ENCODE measurements around the gene STK32A.

The STK32A gene

DNA sequence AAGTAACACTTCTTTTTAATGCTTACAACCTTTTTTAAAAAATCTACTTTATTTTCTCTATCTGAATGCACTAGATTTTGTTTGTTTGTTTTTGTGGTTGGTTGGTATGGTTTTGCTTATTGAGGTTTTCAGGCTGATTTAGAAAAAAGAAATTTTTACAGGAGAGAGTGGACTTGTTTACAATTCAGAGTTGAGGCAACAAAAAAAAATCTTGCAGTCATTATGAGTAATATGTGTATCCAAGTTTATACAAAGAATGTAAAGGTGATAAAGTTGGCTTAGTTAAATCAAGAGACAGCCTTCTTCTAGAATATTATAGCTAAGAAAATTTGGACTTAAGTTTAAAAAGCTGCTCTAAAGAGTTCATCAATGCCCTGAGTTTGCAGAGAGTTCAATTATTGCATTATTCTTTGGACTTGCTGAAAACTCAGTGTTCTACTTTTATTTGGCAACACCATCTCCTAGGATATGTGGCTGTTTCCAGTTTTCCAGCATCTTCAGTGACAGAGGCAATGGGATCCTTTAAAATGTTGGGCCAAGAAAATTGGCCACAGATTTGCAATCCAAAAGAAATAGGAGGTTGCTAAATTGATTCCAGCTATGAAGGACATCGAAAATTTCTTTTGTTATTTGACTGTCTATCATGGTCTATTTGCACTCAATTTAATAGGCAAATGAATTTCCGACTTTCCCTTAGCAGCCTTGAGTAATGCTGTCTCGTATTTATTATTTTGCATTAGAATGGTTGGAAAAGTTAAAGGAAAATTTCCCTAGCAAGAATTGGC lies 10.7 kb downstream of the STK32A start:
- no peaks in the 10 kb centered on the region for H3K4me1 ChIP-seq (ENCODE audit: insufficient read depth, low read length, poor library complexity, severe bottlenecking)
- H3K9me3 ChIP-seq (ENCODE audit: insufficient read depth, low read depth, low read length) = no peaks in the 10 kb centered on the region
- H4K20me1 ChIP-seq (ENCODE audit: insufficient read depth, low read length, poor library complexity, severe bottlenecking) = no peaks in the 10 kb centered on the region
- no peaks in the 10 kb centered on the region for H3K9me2 ChIP-seq (replicated peaks; ENCODE audit: low read depth, low read length)
- H3F3A ChIP-seq (ENCODE audit: low read depth) = no peaks in the 10 kb centered on the region
- no peak overlapping the region for H2AFZ ChIP-seq (ENCODE audit: low read length)
- TF ChIP-seq EZH2phosphoT487 (IDR thresholded peaks at IDR 0.05; ENCODE audit: borderline replicate concordance) = no peak
- no peak for TF ChIP-seq CTCF (conservative IDR thresholded peaks at IDR 0.05; ENCODE audit: low read length)
- H3K4me2 ChIP-seq (ENCODE audit: low read depth, low read length, poor library complexity, severe bottlenecking) = no peak overlapping the region
- no peaks in the 10 kb centered on the region for H3K27me3 ChIP-seq (ENCODE audit: insufficient read depth, low read length, poor library complexity, severe bottlenecking)
- H3K36me3 ChIP-seq (ENCODE audit: insufficient read depth, low read length) = no peaks in the 10 kb centered on the region
- no peak overlapping the region for H3K9ac ChIP-seq (ENCODE audit: low read depth, low read length, poor library complexity, severe bottlenecking)
- H3K4me3 ChIP-seq (ENCODE audit: low read length, poor library complexity, severe bottlenecking) = no peak overlapping the region
- H3K79me2 ChIP-seq (ENCODE audit: insufficient read depth, low read length) = no peaks in the 10 kb centered on the region

- H3K4me3 ChIP-seq (ENCODE audit: low read length, poor library complexity, severe bottlenecking) = no peak overlapping the region
- no peak overlapping the region for H3K4me2 ChIP-seq (ENCODE audit: low read depth, low read length, poor library complexity, severe bottlenecking)
- no peak overlapping the region for H2AFZ ChIP-seq (ENCODE audit: low read length)
- no peak for TF ChIP-seq CTCF (conservative IDR thresholded peaks at IDR 0.05; ENCODE audit: low read length)
- no peak for TF ChIP-seq EZH2phosphoT487 (IDR thresholded peaks at IDR 0.05; ENCODE audit: borderline replicate concordance)
- no peaks in the 10 kb centered on the region for H4K20me1 ChIP-seq (ENCODE audit: insufficient read depth, low read length, poor library complexity, severe bottlenecking)
- no peaks in the 10 kb centered on the region for H3K27me3 ChIP-seq (ENCODE audit: insufficient read depth, low read length, poor library complexity, severe bottlenecking)
- H3K9ac ChIP-seq (ENCODE audit: low read depth, low read length, poor library complexity, severe bottlenecking) = no peak overlapping the region
- H3F3A ChIP-seq (ENCODE audit: low read depth) = no peaks in the 10 kb centered on the region
- no peaks in the 10 kb centered on the region for H3K4me1 ChIP-seq (ENCODE audit: insufficient read depth, low read length, poor library complexity, severe bottlenecking)
- no peaks in the 10 kb centered on the region for H3K36me3 ChIP-seq (ENCODE audit: insufficient read depth, low read length)
- H3K9me2 ChIP-seq (replicated peaks; ENCODE audit: low read depth, low read length) = no peaks in the 10 kb centered on the region
- no peaks in the 10 kb centered on the region for H3K79me2 ChIP-seq (ENCODE audit: insufficient read depth, low read length)
- H3K9me3 ChIP-seq (ENCODE audit: insufficient read depth, low read depth, low read length) = no peaks in the 10 kb centered on the region
These were observed 13.7 kb downstream of the STK32A start for GRCh38 chr5:147248561-147248960.

GRCh38 chr5:147259837-147260236 lies 25.0 kb downstream of the STK32A start:
- Histone ChIP-seq H3K79me2 (ENCODE audit: insufficient read depth, low read length) (no peaks in the 10 kb centered on the region), H2AFZ (ENCODE audit: low read length) (no peak overlapping the region), H3K9me2 (replicated peaks; ENCODE audit: low read depth, low read length) (no peaks in the 10 kb centered on the region), H3K9me3 (ENCODE audit: insufficient read depth, low read depth, low read length) (no peaks in the 10 kb centered on the region), H3K4me1 (ENCODE audit: insufficient read depth, low read length, poor library complexity, severe bottlenecking) (no peaks in the 10 kb centered on the region), H3K9ac (ENCODE audit: low read depth, low read length, poor library complexity, severe bottlenecking) (no peak overlapping the region), H3K4me3 (ENCODE audit: low read length, poor library complexity, severe bottlenecking) (no peak overlapping the region), H3F3A (ENCODE audit: low read depth) (no peaks in the 10 kb centered on the region), H4K20me1 (ENCODE audit: insufficient read depth, low read length, poor library complexity, severe bottlenecking) (no peaks in the 10 kb centered on the region), H3K36me3 (ENCODE audit: insufficient read depth, low read length) (no peaks in the 10 kb centered on the region), H3K4me2 (ENCODE audit: low read depth, low read length, poor library complexity, severe bottlenecking) (no peak overlapping the region), H3K27me3 (ENCODE audit: insufficient read depth, low read length, poor library complexity, severe bottlenecking) (no peaks in the 10 kb centered on the region)
- TF ChIP-seq CTCF (conservative IDR thresholded peaks at IDR 0.05; ENCODE audit: low read length) = no peak
- no peak for TF ChIP-seq EZH2phosphoT487 (IDR thresholded peaks at IDR 0.05; ENCODE audit: borderline replicate concordance)

All from Loucy (cell line).